WTC11 (cell line): Measurements from ENCODE around the gene RRP8. TPM values are rescaled to one million over a fixed set of nuclear protein-coding genes. Genes with fewer than 3 reads are reported as not detected.

Experiments used
- ATAC-seq: fragments of 200-7000 bp; cut with Tn5 transposase; 2 replicates; pipeline ENCODE4 v1.10.0; 2021; ENCODE audit warnings: mild to moderate bottlenecking, moderate library complexity
- CTCF ChIA-PET: fragments of 300-600 bp; sonication (Branson Sonifier 250); formaldehyde crosslinking; loops from one replicate; lab custom pipeline; 2021; ENCODE audit warnings: antibody characterized with exemption; lab: Charles Lee
- POLR2A ChIA-PET: fragments of 350-600 bp; sonication (Branson Sonifier 250); formaldehyde crosslinking; loops from one replicate; lab custom pipeline; 2021; ENCODE audit warnings: antibody characterized with exemption; lab: Charles Lee
- DNase-seq: peaks from one replicate; pipeline ENCODE4 v3.0.0; 2021; ENCODE audit warnings: low spot score
- H3K27ac Mint-ChIP-seq: 2 replicates; pipeline ENCODE4 v1.8.0; 2021; ENCODE audit warnings: mixed read lengths
- H3K27me3 Mint-ChIP-seq: 2 replicates; pipeline ENCODE4 v1.8.0; 2021; ENCODE audit warnings: low read depth, mild to moderate bottlenecking, moderate library complexity, mixed read lengths
- H3K36me3 Mint-ChIP-seq: 2 replicates; pipeline ENCODE4 v1.8.0; 2021; ENCODE audit warnings: mixed read lengths
- H3K4me1 Mint-ChIP-seq: 2 replicates; pipeline ENCODE4 v1.8.0; 2022; ENCODE audit warnings: mixed read lengths
- H3K4me3 Mint-ChIP-seq: 2 replicates; pipeline ENCODE4 v1.8.0; 2021; ENCODE audit warnings: mild to moderate bottlenecking, moderate library complexity, mixed read lengths
- H3K9me3 Mint-ChIP-seq: 2 replicates; pipeline ENCODE4 v1.8.0; 2021; ENCODE audit warnings: mixed read lengths
- AFF4 ChIP-seq: sonication (generic); formaldehyde crosslinking; IDR thresholded peaks from 2 replicates; pipeline ENCODE4 v1.8.1; 2023; ENCODE audit warnings: mild to moderate bottlenecking, missing genetic modification reagents, borderline replicate concordance
- ATF1 ChIP-seq: sonication (generic); formaldehyde crosslinking; IDR thresholded peaks from 2 replicates; pipeline ENCODE4 v1.8.1; 2023; ENCODE audit warnings: mild to moderate bottlenecking, moderate library complexity, missing genetic modification reagents
- ATF3 ChIP-seq: sonication (generic); formaldehyde crosslinking; conservative IDR thresholded peaks from 2 replicates; pipeline ENCODE4 v1.8.1; 2022; ENCODE audit warnings: mild to moderate bottlenecking, missing genetic modification reagents
- CDX4 ChIP-seq: fragments of 250-450 bp; sonication (Bioruptor Pico); IDR thresholded peaks from 2 replicates; pipeline ENCODE4 v1.9.0; 2021; ENCODE audit warnings: moderate library complexity, mild to moderate bottlenecking, inconsistent platforms, borderline replicate concordance
- CTCF ChIP-seq: fragments of 200-600 bp; IDR thresholded peaks from 2 replicates; pipeline ENCODE4 v1.8.0; 2022; ENCODE audit warnings: antibody characterized with exemption
- ELF4 ChIP-seq: sonication (generic); formaldehyde crosslinking; IDR thresholded peaks from 2 replicates; pipeline ENCODE4 v1.8.1; 2022; ENCODE audit warnings: low read depth, mild to moderate bottlenecking, moderate library complexity, missing genetic modification reagents
- ESRRA ChIP-seq: sonication (generic); formaldehyde crosslinking; IDR thresholded peaks from 2 replicates; pipeline ENCODE4 v1.8.1; 2022; ENCODE audit warnings: mild to moderate bottlenecking, missing genetic modification reagents, borderline replicate concordance
- FOXP4 ChIP-seq: sonication (generic); formaldehyde crosslinking; IDR thresholded peaks from 2 replicates; pipeline ENCODE4 v1.8.0; 2022; ENCODE audit warnings: mild to moderate bottlenecking, missing genetic modification reagents
- HMGA2 ChIP-seq: fragments of 250-450 bp; sonication (Bioruptor Pico); IDR thresholded peaks from 2 replicates; pipeline ENCODE4 v1.4.0; 2021; ENCODE audit warnings: mild to moderate bottlenecking, moderate library complexity
- IRF2 ChIP-seq: sonication (generic); formaldehyde crosslinking; IDR thresholded peaks from 2 replicates; pipeline ENCODE4 v1.8.0; 2022; ENCODE audit warnings: low read depth, missing genetic modification reagents, borderline replicate concordance
- MAX ChIP-seq: sonication (generic); formaldehyde crosslinking; IDR thresholded peaks from 2 replicates; pipeline ENCODE4 v1.8.0; 2022; ENCODE audit warnings: mild to moderate bottlenecking, missing genetic modification reagents
- MYBL2 ChIP-seq: sonication (generic); formaldehyde crosslinking; IDR thresholded peaks from 2 replicates; pipeline ENCODE4 v1.8.1; 2023; ENCODE audit warnings: mild to moderate bottlenecking, moderate library complexity, missing genetic modification reagents
- NFYB ChIP-seq: sonication (generic); formaldehyde crosslinking; conservative IDR thresholded peaks from 2 replicates; pipeline ENCODE4 v1.8.0; 2022; ENCODE audit warnings: low read depth, missing genetic modification reagents
- PRDM15 ChIP-seq: sonication (generic); formaldehyde crosslinking; IDR thresholded peaks from 2 replicates; pipeline ENCODE4 v1.8.0; 2022; ENCODE audit warnings: missing genetic modification reagents
- SP1 ChIP-seq: sonication (generic); formaldehyde crosslinking; conservative IDR thresholded peaks from 2 replicates; pipeline ENCODE4 v1.8.1; 2022; ENCODE audit warnings: missing genetic modification reagents
- STAT6 ChIP-seq: sonication (generic); formaldehyde crosslinking; conservative IDR thresholded peaks from 2 replicates; pipeline ENCODE4 v1.8.1; 2023; ENCODE audit warnings: mild to moderate bottlenecking, low read depth, missing genetic modification reagents, moderate library complexity
- total RNA-seq: library from RNA; stranded (reverse); gene quantifications from 3 replicates; pipeline ENCODE4 v1.2.3, GENCODE V29; 2021

The RRP8 gene
- total RNA-seq, 1 experiment from 2014 or later = 15.0 TPM

- DNase-seq = no peak
- H3K4me1 Mint-ChIP-seq = peaks cover 2% of the 10 kb centered on the region; the same call in 1 of the 2 replicates
These were observed 2.4 kb downstream of the RRP8 start for GRCh38 chr11:6601041-6601461.

More at GRCh38 chr11:6601041-6601461, 2.4 kb downstream of the RRP8 start:
- ChIA-PET CTCF (no interaction called here), POLR2A (no interaction called here)
- no peaks in the 10 kb centered on the region for H3K9me3 Mint-ChIP-seq
- H3K36me3 Mint-ChIP-seq = peaks cover 18% of the 10 kb centered on the region
- no peak overlapping the region for H3K4me3 Mint-ChIP-seq
- TF ChIP-seq IRF2 (CRISPR knock-in tag) (no peak), CDX4 (CRISPR knock-in tag) (no peak), SP1 (no peak), PRDM15 (no peak), NFYB (CRISPR knock-in tag) (no peak), ESRRA (CRISPR knock-in tag) (no peak), FOXP4 (CRISPR knock-in tag) (no peak), ELF4 (CRISPR knock-in tag) (no peak), MYBL2 (CRISPR knock-in tag) (no peak), CTCF (no peak), AFF4 (CRISPR knock-in tag) (no peak), HMGA2 (CRISPR knock-in tag) (no peak), ATF3 (CRISPR knock-in tag) (no peak), STAT6 (no peak), ATF1 (CRISPR knock-in tag) (no peak), MAX (no peak)
- ATAC-seq = no peak
- H3K27ac Mint-ChIP-seq = no peak overlapping the region
- no peaks in the 10 kb centered on the region for H3K27me3 Mint-ChIP-seq
